Liver (tissue), 9 donors: ENCODE results near the gene SRSF3. TPM values are rescaled to one million over a fixed set of nuclear protein-coding genes. Genes with fewer than 3 reads are reported as not detected.

Experiments
- DNase-seq: peaks from one replicate; pipeline ENCODE4 v3.0.0-alpha.2; 2017; ENCODE audit warnings: low spot score
- H3K27ac ChIP-seq, 2 donors: one replicate each; pipeline ENCODE4 v1.7.0; 2013; ENCODE audit warnings: inconsistent platforms in 2 of 2, low read length in 2 of 2, control low read depth in 1 of 2, low read depth in 1 of 2, mild to moderate bottlenecking in 1 of 2
- H3K27me3 ChIP-seq, 4 donors: one replicate each; pipeline versions ENCODE4 v1.6.1 to v1.7.0; 2013; ENCODE audit warnings: low read length in 3 of 4, inconsistent platforms in 1 of 4, mild to moderate bottlenecking in 1 of 4, moderate library complexity in 1 of 4; ENCODE audit not compliant: control insufficient read depth in 4 of 4, insufficient read depth in 4 of 4
- H3K36me3 ChIP-seq, 4 donors: one replicate each; pipeline versions ENCODE4 v1.6.1 to v1.7.0; 2013; ENCODE audit warnings: low read length in 3 of 4, mild to moderate bottlenecking in 3 of 4, low read depth in 1 of 4, moderate library complexity in 1 of 4; ENCODE audit not compliant: control insufficient read depth in 4 of 4, insufficient read depth in 3 of 4
- H3K4me1 ChIP-seq, 4 donors: one replicate each; pipeline versions ENCODE4 v1.6.1 to v1.7.0; 2013; ENCODE audit warnings: low read length in 3 of 4, mild to moderate bottlenecking in 3 of 4, moderate library complexity in 1 of 4; ENCODE audit not compliant: control insufficient read depth in 4 of 4, insufficient read depth in 4 of 4
- H3K4me3 ChIP-seq, 3 donors: one replicate each; pipeline versions ENCODE4 v1.6.1 to v1.7.0; 2013; ENCODE audit warnings: low read length in 3 of 3, control low read depth in 1 of 3, low read depth in 1 of 3, mild to moderate bottlenecking in 1 of 3
- H3K9ac ChIP-seq, 2 donors: one replicate each; pipeline ENCODE4 v1.7.0; 2013; ENCODE audit warnings: low read length in 2 of 2, mild to moderate bottlenecking in 2 of 2, moderate library complexity in 2 of 2, control low read depth in 1 of 2, low read depth in 1 of 2
- H3K9me3 ChIP-seq, 4 donors: one replicate each; pipeline versions ENCODE4 v1.6.1 to v1.7.0; 2013; ENCODE audit warnings: low read length in 3 of 4; ENCODE audit not compliant: control insufficient read depth in 4 of 4
- ATF3 ChIP-seq: IDR thresholded peaks from 2 replicates; pipeline ENCODE4 v1.6.1; 2016; ENCODE audit warnings: antibody characterized with exemption
- CTCF ChIP-seq: fragments of 150-350 bp; IDR thresholded peaks from 2 replicates; pipeline ENCODE4 v1.5.1; 2017; ENCODE audit warnings: improper control_type of control experiment, low read depth, low read length; ENCODE audit not compliant: missing input control
- EGR1 ChIP-seq, 2 donors: IDR thresholded peaks; 2 replicates each; pipeline ENCODE4 v1.6.1; 2016 to 2018; ENCODE audit warnings: antibody characterized with exemption in 2 of 2, low read depth in 2 of 2
- FOXA1 ChIP-seq: IDR thresholded peaks from 2 replicates; pipeline ENCODE4 v1.6.1; 2016; ENCODE audit warnings: antibody characterized with exemption
- FOXA2 ChIP-seq: IDR thresholded peaks from 2 replicates; pipeline ENCODE4 v1.6.1; 2016; ENCODE audit warnings: antibody characterized with exemption
- HNF4A ChIP-seq, 2 donors: conservative IDR thresholded peaks; 2 replicates each; pipeline ENCODE4 v1.6.1; 2016; ENCODE audit warnings: antibody characterized with exemption in 2 of 2, mild to moderate bottlenecking in 2 of 2
- JUND ChIP-seq, 2 donors: IDR thresholded peaks; 2 replicates each; pipeline ENCODE4 v1.6.1; 2016; ENCODE audit warnings: antibody characterized with exemption in 2 of 2
- MAX ChIP-seq: IDR thresholded peaks from 2 replicates; pipeline ENCODE4 v1.6.1; 2016; ENCODE audit warnings: antibody characterized with exemption
- RAD21 ChIP-seq, 2 donors: IDR thresholded peaks; 2 replicates each; pipeline ENCODE4 v1.6.1; 2016; ENCODE audit warnings: antibody characterized with exemption in 2 of 2, mild to moderate bottlenecking in 2 of 2
- REST ChIP-seq: IDR thresholded peaks from 2 replicates; pipeline ENCODE4 v1.6.1; 2016; ENCODE audit warnings: antibody characterized with exemption, mild to moderate bottlenecking
- RXRA ChIP-seq, 2 donors: IDR thresholded peaks; 2 replicates each; pipeline ENCODE4 v1.6.1; 2017 to 2018; ENCODE audit warnings: antibody characterized with exemption in 2 of 2, mild to moderate bottlenecking in 1 of 2
- SP1 ChIP-seq: IDR thresholded peaks from 2 replicates; pipeline ENCODE4 v1.6.1; 2018; ENCODE audit warnings: antibody characterized with exemption, mild to moderate bottlenecking
- TAF1 ChIP-seq: conservative IDR thresholded peaks from 2 replicates; pipeline ENCODE4 v1.6.1; 2016; ENCODE audit warnings: antibody characterized with exemption, mild to moderate bottlenecking
- ZBTB33 ChIP-seq: IDR thresholded peaks from 2 replicates; pipeline ENCODE4 v1.6.1; 2016; ENCODE audit warnings: antibody characterized with exemption
- WGBS: extraction: QIAGEN DNeasy Blood & Tissue Kit; methylation state at CpG from one replicate; pipeline ENCODE4 v1.1.7; 2013; 5-methylcytosine and 5-hydroxymethylcytosine counted together
- polyA plus RNA-seq, 2 donors: library from polyadenylated mRNA; stranded (reverse) in 1 of 2; unstranded in 1 of 2; fragments of 200-250 nt in 1 of 2; fragments of >200 nt in 1 of 2; fragmentation: Nextera tagmentation in 1 of 2; extraction: Ambion mirVana in 1 of 2; gene quantifications; one replicate each; pipeline versions ENCODE4 v1.2.1 to v1.2.3, GENCODE V29; 2013 to 2015
- total RNA-seq, 2 donors: library from RNA; depleted of rRNA; stranded (reverse); fragments of >200 nt; gene quantifications; one replicate each; pipeline ENCODE4 v1.2.3, GENCODE V29; 2014
- donor health status: healthy.
- donor health status: healthy.
- donor health status: healthy.
- donor health status: healthy.
- donor health status: healthy.

Gene SRSF3
- total and polyA plus RNA-seq, 4 donors = 62.8 to 103 (median 101) TPM

GRCh38 chr6:36559011-36559793 is 35.0 kb upstream of the SRSF3 start:
- TF ChIP-seq FOXA2 = no peak
- TF ChIP-seq FOXA1 = no peak
- no peak for TF ChIP-seq EGR1 (IDR thresholded peaks at IDR 0.05; ENCODE audit: low read depth in 2 of 2)
- TF ChIP-seq SP1 = no peak
- no peak for TF ChIP-seq ZBTB33
- no peak for TF ChIP-seq JUND (IDR thresholded peaks at IDR 0.05)
- no peak for TF ChIP-seq HNF4A (conservative IDR thresholded peaks at IDR 0.05)
- no peak for TF ChIP-seq CTCF
- no peak for TF ChIP-seq REST
- TF ChIP-seq ATF3 = no peak
- 89% methylated on average over 7 of the region's 7 CpGs for WGBS
- Histone ChIP-seq H3K36me3 (no peaks in the 10 kb centered on the region), H3K4me3 (no peak overlapping the region), H3K27me3 (no peaks in the 10 kb centered on the region), H3K4me1 (no peaks in the 10 kb centered on the region), H3K9me3 (no peaks in the 10 kb centered on the region), H3K9ac (no peak overlapping the region), H3K27ac (no peak overlapping the region)
- DNase-seq = no peak

GRCh38 chr6:36560822-36561221 is 33.3 kb upstream of the SRSF3 start:
- Histone ChIP-seq H3K27me3 (no peaks in the 10 kb centered on the region), H3K27ac (no peak overlapping the region), H3K9ac (no peak overlapping the region), H3K36me3 (no peaks in the 10 kb centered on the region), H3K9me3 (no peaks in the 10 kb centered on the region), H3K4me3 (no peak overlapping the region), H3K4me1 (no peaks in the 10 kb centered on the region)
- WGBS = 93% methylated on average over 4 of the region's 4 CpGs
- DNase-seq = no peak
- no peak for TF ChIP-seq FOXA1
- no peak for TF ChIP-seq CTCF
- TF ChIP-seq TAF1 = no peak
- TF ChIP-seq EGR1 (IDR thresholded peaks at IDR 0.05; ENCODE audit: low read depth in 2 of 2) = no peak
- TF ChIP-seq RXRA (IDR thresholded peaks at IDR 0.05) = no peak
- no peak for TF ChIP-seq JUND (IDR thresholded peaks at IDR 0.05)
- no peak for TF ChIP-seq ATF3
- TF ChIP-seq REST = no peak
- TF ChIP-seq MAX = no peak
- no peak for TF ChIP-seq HNF4A (conservative IDR thresholded peaks at IDR 0.05)
- TF ChIP-seq SP1 = no peak
- no peak for TF ChIP-seq RAD21 (IDR thresholded peaks at IDR 0.05)
